B cell (primary cell): Measurements from ENCODE around the gene ANKRD62. TPM values are rescaled to one million over a fixed set of nuclear protein-coding genes. Genes with fewer than 3 reads are reported as not detected.

Source experiments
- ATAC-seq: fragments of 200-7000 bp; cut with Tn5 transposase; one replicate; pipeline ENCODE4 v1.10.0; 2021; ENCODE audit warnings: low read depth, mild to moderate bottlenecking, moderate number of reproducible peaks, moderate library complexity
- CTCF ChIA-PET: fragments of 350-600 bp; sonication (Branson Sonifier 250); formaldehyde crosslinking; loops from one replicate; lab custom pipeline; 2021; ENCODE audit warnings: antibody characterized with exemption, inconsistent platforms; lab: Charles Lee
- POLR2A ChIA-PET: fragments of 350-600 bp; sonication (Branson Sonifier 250); formaldehyde crosslinking; loops from one replicate; lab custom pipeline; 2021; ENCODE audit warnings: antibody characterized with exemption; lab: Charles Lee
- DNase-seq: peaks from one replicate; pipeline ENCODE4 v3.0.0; 2013
- H2AFZ ChIP-seq: 2 replicates; pipeline ENCODE4 v1.6.1; 2012; ENCODE audit warnings: mild to moderate bottlenecking, low read depth, low read length; ENCODE audit not compliant: insufficient read depth, poor library complexity, severe bottlenecking
- H3K27ac ChIP-seq, 2 donors: 1 replicate in 1 of 2; 2 replicates in 1 of 2; pipeline ENCODE4 v1.5.1; 2012 to 2013; ENCODE audit warnings: low read length in 2 of 2, mild to moderate bottlenecking in 2 of 2, moderate library complexity in 1 of 2
- H3K27me3 ChIP-seq, 4 experiments: fragments of 200-600 bp in 1 of 4; sonication (generic) in 1 of 4; replicated peaks in 1 of 4; 1 replicate in 2 of 4; 2 replicates in 2 of 4; pipeline versions ENCODE4 v1.6.1 to v1.7.0; 2013 to 2016; ENCODE audit warnings: low read length in 3 of 4, mild to moderate bottlenecking in 2 of 4, mixed read lengths in 1 of 4, moderate library complexity in 1 of 4; ENCODE audit not compliant: insufficient read depth in 4 of 4, control insufficient read depth in 3 of 4; ENCODE audit errors: control extremely low read depth in 1 of 4
- H3K36me3 ChIP-seq, 2 experiments: replicated peaks in 1 of 2; 1 replicate in 1 of 2; 2 replicates in 1 of 2; pipeline versions ENCODE4 v1.6.1 to v1.7.1; 2013; ENCODE audit warnings: low read length in 1 of 2; ENCODE audit not compliant: insufficient read depth in 2 of 2, control insufficient read depth in 1 of 2; ENCODE audit errors: control extremely low read depth in 1 of 2, extremely low read depth in 1 of 2
- H3K4me1 ChIP-seq, 2 donors: fragments of 200-600 bp in 1 of 2; sonication (generic) in 1 of 2; 1 replicate in 1 of 2; 2 replicates in 1 of 2; pipeline versions ENCODE4 v1.5.1 to v1.6.1; 2013 to 2017; ENCODE audit warnings: low read length in 2 of 2; ENCODE audit not compliant: control insufficient read depth in 2 of 2, insufficient read depth in 2 of 2
- H3K4me2 ChIP-seq: replicated peaks from 2 replicates; pipeline ENCODE3; 2012; ENCODE audit warnings: mild to moderate bottlenecking, low read depth, low read length; ENCODE audit not compliant: poor library complexity, severe bottlenecking
- H3K4me3 ChIP-seq, 5 experiments: fragments of 200-600 bp in 1 of 5; sonication (generic) in 1 of 5; 1 replicate in 3 of 5; 2 replicates in 2 of 5; pipeline versions ENCODE4 v1.5.1 to v1.7.0; 2011 to 2016; ENCODE audit warnings: low read length in 4 of 5, mild to moderate bottlenecking in 4 of 5, low read depth in 2 of 5, control low read depth in 1 of 5, moderate library complexity in 1 of 5; ENCODE audit not compliant: insufficient read depth in 1 of 5; ENCODE audit errors: control extremely low read depth in 1 of 5, extremely low read depth in 1 of 5
- H3K79me2 ChIP-seq: fragments of 200-600 bp; sonication (generic); one replicate; pipeline ENCODE4 v1.6.0; 2016; ENCODE audit warnings: low read length; ENCODE audit not compliant: control insufficient read depth, insufficient read depth
- H3K9ac ChIP-seq: fragments of 200-600 bp; sonication (generic); 2 replicates; pipeline ENCODE4 v1.6.1; 2017; ENCODE audit warnings: mild to moderate bottlenecking, low read length, moderate library complexity
- H3K9me3 ChIP-seq, 3 donors: one replicate each; pipeline versions ENCODE4 v1.6.1 to v1.7.1; 2013; ENCODE audit warnings: low read length in 2 of 3; ENCODE audit not compliant: control insufficient read depth in 2 of 3, insufficient read depth in 1 of 3; ENCODE audit errors: control extremely low read depth in 1 of 3
- H4K20me1 ChIP-seq: 2 replicates; pipeline ENCODE4 v1.6.0; 2012; ENCODE audit warnings: mild to moderate bottlenecking, low read length; ENCODE audit not compliant: insufficient read depth, control insufficient read depth, poor library complexity, severe bottlenecking
- H3K27ac Mint-ChIP-seq: one replicate; pipeline ENCODE4 v1.8.0; 2021; ENCODE audit warnings: mixed read lengths
- H3K27me3 Mint-ChIP-seq: one replicate; pipeline ENCODE4 v1.8.0; 2021; ENCODE audit warnings: mixed read lengths
- H3K4me1 Mint-ChIP-seq: one replicate; pipeline ENCODE4 v1.8.0; 2021; ENCODE audit warnings: mixed read lengths
- H3K4me3 Mint-ChIP-seq: one replicate; pipeline ENCODE4 v1.8.0; 2021; ENCODE audit warnings: mixed read lengths
- H3K9me3 Mint-ChIP-seq: one replicate; pipeline ENCODE4 v1.8.0; 2022; ENCODE audit warnings: mixed read lengths; ENCODE audit not compliant: insufficient read depth
- CTCF ChIP-seq: fragments of 200-600 bp; IDR thresholded peaks from one replicate; pipeline ENCODE4 v1.8.0; 2022; ENCODE audit warnings: antibody characterized with exemption, mild to moderate bottlenecking
- EZH2 ChIP-seq: IDR thresholded peaks from 2 replicates; pipeline ENCODE4 v1.6.1; 2012; ENCODE audit warnings: borderline replicate concordance, low read depth, mild to moderate bottlenecking, moderate library complexity, low read length; ENCODE audit not compliant: insufficient read depth, poor library complexity, severe bottlenecking
- WGBS: methylation state at CpG from one replicate; pipeline ENCODE4 v1.1.5; 2013; ENCODE audit warnings: missing lambda C conversion rate; ENCODE audit not compliant: insufficient coverage; 5-methylcytosine and 5-hydroxymethylcytosine counted together
- intact Hi-C: fragments of 100-400 bp; cut with micrococcal nuclease; formaldehyde crosslinking; loops from one replicate; pipeline ENCODE4 v1.10.0; 2022
- polyA plus RNA-seq: library from polyadenylated mRNA; depleted of rRNA; stranded (reverse); fragments of >200 nt; gene quantifications from 2 replicates; pipeline ENCODE4 v1.2.3, GENCODE V29; 2012
- total RNA-seq, 2 donors: library from RNA; stranded (reverse); fragments of 120-200 nt in 1 of 2; gene quantifications; 1 replicate in 1 of 2; 2 replicates in 1 of 2; pipeline versions ENCODE4 v1.2.3 to v1.2.4, GENCODE V29; 2013 to 2022

Gene ANKRD62
- total and polyA plus RNA-seq, 2 donors (not counting 1 experiment from before 2014, with no cell fraction given) = not detected

GRCh38 chr18:12056884-12057402 lies 36.7 kb upstream of the ANKRD62 start:
- H3K4me3 Mint-ChIP-seq = no peak overlapping the region
- no peaks in the 10 kb centered on the region for H3K79me2 ChIP-seq
- H3K27ac Mint-ChIP-seq = no peak overlapping the region
- intact Hi-C loops = no loop called here
- peak; percentile 1 for DNase-seq
- POLR2A ChIA-PET = no interaction called here
- WGBS = 87% methylated on average over 11 of the region's 14 CpGs
- CTCF ChIA-PET = interaction anchor here (0.7 kb wide), 1 partner anchor 19 kb away, joined by 3 read pairs; no protein-coding TSS in a partner anchor
- no peaks in the 10 kb centered on the region for H3K27me3 ChIP-seq
- H3K9me3 Mint-ChIP-seq = no peaks in the 10 kb centered on the region
- H4K20me1 ChIP-seq = no peaks in the 10 kb centered on the region
- TF ChIP-seq EZH2 = no peak
- no peak for TF ChIP-seq CTCF
- H3K9me3 ChIP-seq = no peaks in the 10 kb centered on the region
- no peak overlapping the region for H3K9ac ChIP-seq
- H3K4me3 ChIP-seq = no peak overlapping the region
- H3K4me2 ChIP-seq = no peak overlapping the region
- no peak overlapping the region for H2AFZ ChIP-seq
- no peak overlapping the region for H3K27ac ChIP-seq
- H3K4me1 ChIP-seq = peaks cover 9 to 14% of the 10 kb centered on the region in 2 donors
- no peaks in the 10 kb centered on the region for H3K36me3 ChIP-seq
- peaks cover 16% of the 10 kb centered on the region for H3K4me1 Mint-ChIP-seq
- no peak for ATAC-seq
- no peaks in the 10 kb centered on the region for H3K27me3 Mint-ChIP-seq

- intact Hi-C loops = no loop called here
- ChIA-PET CTCF (no interaction called here), POLR2A (no interaction called here)
- H3K27ac Mint-ChIP-seq = no peak overlapping the region
- H3K4me3 Mint-ChIP-seq = no peak overlapping the region
- peaks cover 13% of the 10 kb centered on the region for H3K4me1 Mint-ChIP-seq
- no peak overlapping the region for H3K4me2 ChIP-seq
- H3K27me3 Mint-ChIP-seq = no peaks in the 10 kb centered on the region
- DNase-seq = no peak
- no peak for ATAC-seq
- H3K36me3 ChIP-seq = no peaks in the 10 kb centered on the region
- H3K9me3 Mint-ChIP-seq = no peaks in the 10 kb centered on the region
- peaks cover 9 to 14% of the 10 kb centered on the region in 2 donors for H3K4me1 ChIP-seq
- no peaks in the 10 kb centered on the region for H3K27me3 ChIP-seq
- H3K27ac ChIP-seq = no peak overlapping the region
- 89% methylated on average over 9 of the region's 14 CpGs for WGBS
- no peak overlapping the region for H3K9ac ChIP-seq
- H2AFZ ChIP-seq = no peak overlapping the region
- no peaks in the 10 kb centered on the region for H3K79me2 ChIP-seq
- H3K4me3 ChIP-seq = no peak overlapping the region
- no peaks in the 10 kb centered on the region for H4K20me1 ChIP-seq
- no peak for TF ChIP-seq CTCF
- no peaks in the 10 kb centered on the region for H3K9me3 ChIP-seq
These were observed 36.1 kb upstream of the ANKRD62 start for GRCh38 chr18:12057419-12058039.
